Measurements from ENCODE around the gene TEF. TPM values are rescaled to one million over a fixed set of nuclear protein-coding genes. Genes with fewer than 3 reads are reported as not detected.

Gene TEF
- total RNA-seq, 1 experiment from 2014 or later = 12.0 TPM

DNA sequence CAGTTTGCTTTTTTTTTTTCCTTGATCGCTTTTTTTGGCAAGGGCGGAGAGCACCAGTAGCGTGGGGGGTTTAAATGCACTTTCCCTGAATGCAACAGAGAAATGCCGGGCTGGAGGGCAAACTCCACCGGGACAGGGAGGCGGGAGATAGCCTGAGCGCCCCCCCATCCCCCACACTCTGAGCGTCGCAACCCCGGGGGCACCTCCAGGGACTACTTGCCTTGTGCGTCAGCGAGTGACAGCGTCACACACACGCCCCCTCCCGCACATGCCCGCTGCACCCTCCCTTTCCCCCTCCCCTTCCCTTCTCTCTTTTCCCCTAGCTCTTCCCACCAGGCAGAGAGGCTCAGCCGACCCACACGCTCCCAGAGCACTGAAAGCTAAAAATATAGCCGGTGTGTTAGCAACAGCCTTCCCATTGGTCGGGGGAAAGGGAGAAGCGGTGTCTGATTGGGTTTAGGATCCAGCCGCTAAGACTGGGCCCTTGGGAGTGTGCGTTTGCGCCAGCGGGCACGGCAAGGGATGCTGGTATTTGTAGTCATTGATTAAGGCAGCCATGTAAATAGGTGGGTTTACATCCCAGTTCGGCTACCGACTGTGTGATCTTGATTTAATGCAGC, 66.6 kb downstream of the TEF start (continued):
- peak; percentile 77; the same call in 1 of the 2 replicates for TF ChIP-seq CREM (CRISPR knock-in tag; IDR thresholded peaks at IDR 0.05)
- TF ChIP-seq, protein P1, sequence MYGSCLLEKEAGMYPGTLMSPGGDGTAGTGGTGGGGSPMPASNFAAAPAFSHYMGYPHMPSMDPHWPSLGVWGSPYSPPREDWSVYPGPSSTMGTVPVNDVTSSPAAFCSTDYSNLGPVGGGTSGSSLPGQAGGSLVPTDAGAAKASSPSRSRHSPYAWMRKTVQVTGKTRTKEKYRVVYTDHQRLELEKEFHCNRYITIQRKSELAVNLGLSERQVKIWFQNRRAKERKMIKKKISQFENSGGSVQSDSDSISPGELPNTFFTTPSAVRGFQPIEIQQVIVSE (CRISPR knock-in tag; IDR thresholded peaks at IDR 0.05; ENCODE audit: borderline replicate concordance) = no peak

Other genes with a start within 250 kb of the TEF start
- 25.2 to 28.0 TPM (median 25.6 TPM) in 3 replicates for gene L3MBTL2, start 176.6 kb upstream of the TEF start, total RNA-seq (2021)
- gene CHADL, start 141.0 kb upstream of the TEF start, total RNA-seq (2021) = 1.2 to 1.7 TPM (median 1.5 TPM) in 3 replicates
- gene RANGAP1, start 95.8 kb upstream of the TEF start, total RNA-seq (2021) = 144 to 160 TPM (median 151 TPM) in 3 replicates
- 61.6 to 64.7 TPM (median 64.7 TPM) in 3 replicates for gene ZC3H7B, start 80.4 kb upstream of the TEF start, total RNA-seq (2021)
- gene TOB2, start 64.9 kb downstream of the TEF start, total RNA-seq (2021) = 46.6 to 52.2 TPM (median 49.4 TPM) in 3 replicates
- 93.1 to 99.6 TPM (median 97.9 TPM) in 3 replicates for gene PHF5A, start 86.8 kb downstream of the TEF start, total RNA-seq (2021)
- gene ACO2, start 87.2 kb downstream of the TEF start, total RNA-seq (2021) = 98.3 to 104 TPM (median 99.3 TPM) in 3 replicates
- 28.8 to 30.8 TPM (median 29.8 TPM) in 3 replicates for gene POLR3H, start 162.5 kb downstream of the TEF start, total RNA-seq (2021)
- 1.1 to 1.9 TPM (median 1.7 TPM) in 3 replicates for gene CSDC2, start 179.1 kb downstream of the TEF start, total RNA-seq (2021)
- gene PMM1, start 207.9 kb downstream of the TEF start, total RNA-seq (2021) = 14.8 to 15.7 TPM (median 15.0 TPM) in 3 replicates
- gene DESI1, start 239.1 kb downstream of the TEF start, total RNA-seq (2021) = 30.3 to 32.2 TPM (median 30.4 TPM) in 3 replicates
- gene XRCC6, start 239.4 kb downstream of the TEF start, total RNA-seq (2021) = 410 to 474 TPM (median 420 TPM) in 3 replicates

Data from WTC11 (cell line).